IMR-90 (cell line): ENCODE measurements around the gene CCSER1. TPM values are rescaled to one million over a fixed set of nuclear protein-coding genes. Genes with fewer than 3 reads are reported as not detected.

ENCODE experiments used
- ATAC-seq: fragments of 200-7000 bp; cut with Tn5 transposase; 2 replicates; pipeline ENCODE4 v1.9.1; 2020; ENCODE audit warnings: low read depth, mild to moderate bottlenecking, moderate library complexity
- BruUV-seq: library from RNA; stranded (reverse); fragments of 400-500 nt; replicated peaks from 2 replicates; lab custom pipeline; 2021; lab: Mats Ljungman, UMichigan
- CTCF ChIA-PET: fragments of 300-600 bp; formaldehyde crosslinking; extraction: SDS; loops from one replicate; lab custom pipeline; 2021; ENCODE audit warnings: antibody characterized with exemption; lab: Yijun Ruan, JAX
- POLR2A ChIA-PET: fragments of 300-600 bp; sonication (Branson Sonifier 250); formaldehyde crosslinking; loops from one replicate; lab custom pipeline; 2022; ENCODE audit warnings: antibody characterized with exemption; ENCODE audit not compliant: unreplicated experiment; lab: Charles Lee
- DNase-seq: peaks from one replicate; pipeline ENCODE4 v3.0.0; 2013
- H2AFZ ChIP-seq: replicated peaks from 2 replicates; pipeline ENCODE3; 2013; ENCODE audit warnings: low read length, mild to moderate bottlenecking; ENCODE audit not compliant: poor library complexity
- H2AK5ac ChIP-seq: 2 replicates; pipeline ENCODE4 v1.6.1; 2013; ENCODE audit warnings: low read depth, low read length, inconsistent platforms
- H2AK9ac ChIP-seq: replicated peaks from 2 replicates; pipeline ENCODE3; 2013; ENCODE audit warnings: mild to moderate bottlenecking, low read depth, low read length, moderate library complexity; ENCODE audit not compliant: poor library complexity
- H2BK120ac ChIP-seq: 2 replicates; pipeline ENCODE4 v1.6.1; 2013; ENCODE audit warnings: low read depth, low read length, inconsistent platforms
- H2BK15ac ChIP-seq: 3 replicates; pipeline ENCODE4 v1.6.1; 2013; ENCODE audit warnings: low read depth, low read length, inconsistent platforms
- H2BK20ac ChIP-seq: 2 replicates; pipeline ENCODE4 v1.6.1; 2013; ENCODE audit warnings: low read depth, mild to moderate bottlenecking, inconsistent platforms, low read length, moderate library complexity
- H2BK5ac ChIP-seq: 2 replicates; pipeline ENCODE4 v1.6.1; 2013; ENCODE audit warnings: mild to moderate bottlenecking, low read depth, low read length, inconsistent platforms; ENCODE audit not compliant: poor library complexity, severe bottlenecking
- H3K14ac ChIP-seq: replicated peaks from 2 replicates; pipeline ENCODE4 v1.6.1; 2013; ENCODE audit warnings: low read depth, low read length, inconsistent platforms
- H3K18ac ChIP-seq: 2 replicates; pipeline ENCODE4 v1.6.1; 2013; ENCODE audit warnings: low read depth, low read length, control low read depth
- H3K23ac ChIP-seq: 2 replicates; pipeline ENCODE4 v1.6.1; 2013; ENCODE audit warnings: low read depth, low read length, inconsistent platforms
- H3K27ac ChIP-seq: 2 replicates; pipeline ENCODE4 v1.5.1; 2013; ENCODE audit warnings: mild to moderate bottlenecking, control low read depth, low read length; ENCODE audit not compliant: insufficient read depth
- H3K27me3 ChIP-seq: 2 replicates; pipeline ENCODE4 v1.6.1; 2013; ENCODE audit warnings: low read length; ENCODE audit not compliant: control insufficient read depth, insufficient read depth
- H3K36me3 ChIP-seq: 2 replicates; pipeline ENCODE4 v1.6.1; 2013; ENCODE audit warnings: low read length, mixed read lengths; ENCODE audit not compliant: control insufficient read depth, insufficient read depth
- H3K4ac ChIP-seq: 2 replicates; pipeline ENCODE4 v1.6.1; 2013; ENCODE audit warnings: low read depth, low read length, inconsistent platforms
- H3K4me1 ChIP-seq: 2 replicates; pipeline ENCODE4 v1.6.1; 2013; ENCODE audit warnings: low read length, mixed read lengths; ENCODE audit not compliant: control insufficient read depth, insufficient read depth
- H3K4me2 ChIP-seq: 2 replicates; pipeline ENCODE4 v1.6.1; 2013; ENCODE audit warnings: low read depth, mild to moderate bottlenecking, control low read depth, low read length, moderate library complexity
- H3K4me3 ChIP-seq: 2 replicates; pipeline ENCODE4 v1.5.1; 2013; ENCODE audit warnings: low read depth, mild to moderate bottlenecking, control low read depth, low read length, moderate library complexity; ENCODE audit not compliant: insufficient read depth
- H3K56ac ChIP-seq: 2 replicates; pipeline ENCODE4 v1.6.1; 2013; ENCODE audit warnings: low read length, inconsistent platforms; ENCODE audit not compliant: insufficient read depth; ENCODE audit errors: extremely low read depth
- H3K79me1 ChIP-seq, 2 experiments: 2 replicates each; pipeline ENCODE4 v1.6.1; 2013; ENCODE audit warnings: low read length in 2 of 2, inconsistent platforms in 1 of 2, low read depth in 1 of 2
- H3K9ac ChIP-seq: 2 replicates; pipeline ENCODE4 v1.6.1; 2013; ENCODE audit warnings: low read depth, low read length, control low read depth
- H3K9me1 ChIP-seq: 2 replicates; pipeline ENCODE4 v1.6.1; 2013; ENCODE audit warnings: low read length, inconsistent platforms; ENCODE audit not compliant: insufficient read depth
- H3K9me3 ChIP-seq: 2 replicates; pipeline ENCODE4 v1.6.1; 2013; ENCODE audit warnings: low read length; ENCODE audit not compliant: control insufficient read depth, insufficient read depth
- H4K20me1 ChIP-seq: 2 replicates; pipeline ENCODE4 v1.6.1; 2013; ENCODE audit warnings: low read length, inconsistent platforms; ENCODE audit not compliant: insufficient read depth
- H4K5ac ChIP-seq: 2 replicates; pipeline ENCODE4 v1.6.1; 2013; ENCODE audit warnings: mild to moderate bottlenecking, low read depth, low read length, control low read depth
- H4K8ac ChIP-seq, 2 experiments: 2 replicates each; pipeline ENCODE4 v1.6.1; 2013; ENCODE audit warnings: low read depth in 2 of 2, low read length in 2 of 2, control low read depth in 1 of 2, inconsistent platforms in 1 of 2
- H4K91ac ChIP-seq: 2 replicates; pipeline ENCODE4 v1.6.1; 2013; ENCODE audit warnings: low read depth, low read length, inconsistent platforms; ENCODE audit not compliant: insufficient read depth
- CEBPB ChIP-seq: IDR thresholded peaks from 2 replicates; pipeline ENCODE4 v1.6.1; 2012; ENCODE audit warnings: low read depth, low read length, improper control_type of control experiment
- CHD1 ChIP-seq: IDR thresholded peaks from 2 replicates; pipeline ENCODE4 v1.6.1; 2012; ENCODE audit warnings: low read depth, low read length, improper control_type of control experiment
- ELK1 ChIP-seq: fragments of 150-350 bp; IDR thresholded peaks from 2 replicates; pipeline ENCODE4 v1.6.1; 2016; ENCODE audit warnings: low read depth, mild to moderate bottlenecking, low read length, moderate library complexity, borderline replicate concordance
- RAD21 ChIP-seq: IDR thresholded peaks from 2 replicates; pipeline ENCODE4 v1.6.1; 2012; ENCODE audit warnings: low read length, improper control_type of control experiment
- RFX5 ChIP-seq: IDR thresholded peaks from 2 replicates; pipeline ENCODE4 v1.8.0; 2012; ENCODE audit warnings: low read depth, mild to moderate bottlenecking, low read length, moderate library complexity
- SMC3 ChIP-seq: fragments of 150-350 bp; IDR thresholded peaks from 2 replicates; pipeline ENCODE4 v1.6.1; 2016; ENCODE audit warnings: low read depth, mild to moderate bottlenecking, antibody characterized with exemption, low read length, moderate library complexity
- WGBS, 2 experiments: methylation state at CpG; one replicate each; pipeline versions ENCODE4 v1.1.5 to v1.1.7; 2013; ENCODE audit warnings: missing lambda C conversion rate in 2 of 2; ENCODE audit not compliant: insufficient read length in 1 of 2; ENCODE audit errors: extremely low coverage in 2 of 2; 5-methylcytosine and 5-hydroxymethylcytosine counted together
- dilution Hi-C: fragments of 300-500 bp; cut with HindIII; formaldehyde crosslinking; loops from one replicate; pipeline ENCODE4 v1.14.3; 2018; ENCODE audit warnings: low sequenced_read_pairs; ENCODE audit not compliant: unreplicated experiment
- in situ Hi-C: fragments of 300-500 bp; cut with MboI; formaldehyde crosslinking; loops from 3 replicates; pipeline ENCODE4 v1.14.3; 2019; ENCODE audit warnings: low sequenced_read_pairs, inconsistent platforms, mixed read lengths
- intact Hi-C: fragments of 100-400 bp; cut with micrococcal nuclease; formaldehyde crosslinking; loops from 2 replicates; pipeline ENCODE4 v1.10.0; 2022
- polyA plus RNA-seq, 3 experiments: library from polyadenylated mRNA; depleted of rRNA; stranded (reverse); fragments of >200 nt; gene quantifications; 2 replicates each; pipeline ENCODE4 v1.2.3, GENCODE V29; 2012; ENCODE audit warnings: low replicate concordance in 1 of 3
- total RNA-seq: library from RNA; depleted of rRNA; stranded (reverse); fragments of >200 nt; gene quantifications from 2 replicates; pipeline ENCODE4 v1.2.3, GENCODE V29; 2012

CCSER1 gene
- total and polyA plus RNA-seq, 2 of the 4 experiments (the other 2 are of a cell fraction): not detected

- Histone ChIP-seq H4K8ac (no peak overlapping the region), H3K27ac (no peak overlapping the region), H2BK5ac (no peak overlapping the region), H3K4ac (no peak overlapping the region), H3K9ac (no peak overlapping the region), H2AK5ac (no peak overlapping the region), H2BK20ac (no peak overlapping the region), H3K4me2 (no peak overlapping the region), H2BK120ac (no peak overlapping the region), H3K14ac (no peak overlapping the region), H3K9me3 (no peaks in the 10 kb centered on the region), H2AK9ac (no peak overlapping the region), H3K36me3 (no peaks in the 10 kb centered on the region), H3K4me3 (no peak overlapping the region), H3K23ac (no peak overlapping the region), H3K79me1 (no peaks in the 10 kb centered on the region), H2AFZ (no peak overlapping the region), H3K9me1 (no peaks in the 10 kb centered on the region), H4K91ac (no peak overlapping the region), H3K27me3 (no peaks in the 10 kb centered on the region), H4K5ac (no peak overlapping the region), H4K20me1 (no peaks in the 10 kb centered on the region), H3K56ac (no peak overlapping the region), H3K18ac (no peak overlapping the region), H2BK15ac (no peak overlapping the region), H3K4me1 (no peaks in the 10 kb centered on the region)
- in situ Hi-C loops: no loop called here
- dilution Hi-C loops: no loop called here
- TF ChIP-seq ELK1 (no peak), RAD21 (no peak), SMC3 (no peak), CEBPB (no peak), CHD1 (no peak), RFX5 (no peak)
- intact Hi-C loops: no loop called here
- DNase-seq: no peak
- POLR2A ChIA-PET: no interaction called here
- BruUV-seq: no TSS peak
- CTCF ChIA-PET: no interaction called here
- no CpG with 5 or more reads among the region's 1 CpG for WGBS, 2 experiments
- no peak for ATAC-seq
Measured at GRCh38 chr4:90643156-90643555, 516.0 kb downstream of the CCSER1 start.
